Epithelial cell of esophagus (primary cell): Measurements from ENCODE around the gene ST7L.
A peak's percentile ranks its signal among the peaks of the same experiment; 100 is the strongest.

Experiments
- DNase-seq: peaks from one replicate; pipeline ENCODE4 v3.0.0; 2010; ENCODE audit warnings: low read depth
- H3K4me3 ChIP-seq: 2 replicates; pipeline ENCODE4 v1.5.1; 2011; ENCODE audit warnings: mild to moderate bottlenecking, low read length, control low read depth
- TF ChIP-seq, protein P1 (sequence below): IDR thresholded peaks from 2 replicates; pipeline ENCODE4 v1.5.1; 2011; ENCODE audit warnings: low read depth, mild to moderate bottlenecking, low read length, control low read depth, inconsistent platforms; ENCODE audit not compliant: insufficient read depth; ENCODE audit errors: missing control alignments

ST7L gene

DNA sequence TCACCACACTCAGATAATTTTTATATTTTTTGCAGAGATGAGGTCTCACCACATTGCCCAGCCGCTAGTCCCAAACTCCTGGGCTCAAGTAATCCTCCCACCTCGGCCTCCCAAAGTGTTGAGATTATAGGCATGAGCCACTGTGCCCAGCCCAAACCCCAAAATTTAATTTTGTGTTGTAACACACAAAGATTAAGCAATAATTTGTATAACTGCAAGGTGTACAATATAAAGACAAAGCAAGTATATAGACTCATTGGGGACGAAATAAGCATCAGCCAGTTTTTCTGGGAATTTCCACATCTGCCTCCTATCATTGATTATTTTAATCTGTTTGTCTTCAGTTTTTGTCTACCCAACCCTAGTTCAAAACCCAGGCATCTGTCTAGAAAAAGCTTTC, 42.7 kb downstream of the ST7L start:
- no peak overlapping the region for H3K4me3 ChIP-seq
- TF ChIP-seq, protein P1, sequence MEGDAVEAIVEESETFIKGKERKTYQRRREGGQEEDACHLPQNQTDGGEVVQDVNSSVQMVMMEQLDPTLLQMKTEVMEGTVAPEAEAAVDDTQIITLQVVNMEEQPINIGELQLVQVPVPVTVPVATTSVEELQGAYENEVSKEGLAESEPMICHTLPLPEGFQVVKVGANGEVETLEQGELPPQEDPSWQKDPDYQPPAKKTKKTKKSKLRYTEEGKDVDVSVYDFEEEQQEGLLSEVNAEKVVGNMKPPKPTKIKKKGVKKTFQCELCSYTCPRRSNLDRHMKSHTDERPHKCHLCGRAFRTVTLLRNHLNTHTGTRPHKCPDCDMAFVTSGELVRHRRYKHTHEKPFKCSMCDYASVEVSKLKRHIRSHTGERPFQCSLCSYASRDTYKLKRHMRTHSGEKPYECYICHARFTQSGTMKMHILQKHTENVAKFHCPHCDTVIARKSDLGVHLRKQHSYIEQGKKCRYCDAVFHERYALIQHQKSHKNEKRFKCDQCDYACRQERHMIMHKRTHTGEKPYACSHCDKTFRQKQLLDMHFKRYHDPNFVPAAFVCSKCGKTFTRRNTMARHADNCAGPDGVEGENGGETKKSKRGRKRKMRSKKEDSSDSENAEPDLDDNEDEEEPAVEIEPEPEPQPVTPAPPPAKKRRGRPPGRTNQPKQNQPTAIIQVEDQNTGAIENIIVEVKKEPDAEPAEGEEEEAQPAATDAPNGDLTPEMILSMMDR, result no peak

GRCh38 chr1:112575154-112575804, 43.7 kb downstream of the ST7L start:
- DNase-seq, result peak; percentile 78
- no peak overlapping the region for H3K4me3 ChIP-seq
- TF ChIP-seq, protein P1, result no peak

More for the DNA sequence above, 42.7 kb downstream of the ST7L start:
- no peak for DNase-seq

DNA sequence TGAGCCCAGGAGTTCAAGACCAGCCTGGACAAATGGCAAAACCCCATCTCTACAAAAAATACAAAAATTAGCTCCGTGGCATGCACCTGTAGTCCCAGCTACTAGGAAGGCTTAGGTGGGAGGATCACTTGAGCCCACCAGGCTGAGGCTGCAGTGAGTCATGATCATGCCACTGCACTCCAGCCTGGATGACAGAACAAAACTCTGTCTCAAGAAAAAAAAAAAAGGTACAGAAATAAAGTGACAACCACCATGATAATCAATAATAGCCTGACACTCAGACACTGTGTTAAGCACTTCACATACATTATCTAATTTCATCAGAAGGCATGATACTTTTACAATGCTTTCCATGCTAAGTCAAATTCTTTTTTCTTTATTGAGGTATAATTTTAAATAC, 53.1 kb downstream of the ST7L start:
- H3K4me3 ChIP-seq, result no peak overlapping the region
- DNase-seq, result no peak
- TF ChIP-seq, protein P1, result no peak

DNA sequence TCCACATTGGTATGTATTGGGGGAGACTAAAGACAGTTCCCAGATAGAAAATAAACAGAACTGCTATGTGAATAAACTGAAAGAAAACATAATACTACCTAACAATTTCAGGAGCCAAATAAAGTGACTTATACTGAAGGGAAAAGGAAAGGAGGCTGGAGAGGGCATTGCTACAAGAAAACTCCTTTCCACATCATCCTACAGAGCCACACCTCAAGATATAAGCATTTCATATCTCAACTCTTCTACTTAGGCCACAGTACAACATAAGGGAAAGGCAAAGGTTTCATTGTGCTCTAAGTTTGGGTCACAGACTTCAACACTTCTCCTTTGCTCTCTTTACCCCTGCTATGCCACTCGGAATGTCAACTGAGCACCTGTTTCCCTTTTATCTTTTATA, 54.9 kb downstream of the ST7L start:
- TF ChIP-seq, protein P1, result no peak
- no peak overlapping the region for H3K4me3 ChIP-seq
- no peak for DNase-seq

DNA sequence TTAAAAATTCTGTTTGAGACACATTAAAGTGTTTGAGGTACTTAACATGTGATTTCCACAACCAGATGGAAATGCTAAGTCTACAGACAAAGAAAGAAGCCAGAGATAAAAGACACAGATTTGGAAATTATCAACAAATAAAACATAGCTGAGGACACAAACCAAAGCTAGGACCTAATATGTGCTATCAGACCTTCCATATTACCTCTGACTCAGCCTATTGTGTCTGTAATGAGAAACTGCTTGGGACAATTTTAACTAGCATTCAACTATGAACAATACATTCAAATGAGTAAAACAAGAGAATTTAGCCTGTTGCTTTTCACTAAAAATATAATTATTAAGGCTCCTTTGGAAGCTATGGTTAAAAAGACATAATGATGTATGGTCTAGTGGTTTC, 55.6 kb downstream of the ST7L start:
- TF ChIP-seq, protein P1, result no peak
- no peak overlapping the region for H3K4me3 ChIP-seq
- no peak for DNase-seq

DNA sequence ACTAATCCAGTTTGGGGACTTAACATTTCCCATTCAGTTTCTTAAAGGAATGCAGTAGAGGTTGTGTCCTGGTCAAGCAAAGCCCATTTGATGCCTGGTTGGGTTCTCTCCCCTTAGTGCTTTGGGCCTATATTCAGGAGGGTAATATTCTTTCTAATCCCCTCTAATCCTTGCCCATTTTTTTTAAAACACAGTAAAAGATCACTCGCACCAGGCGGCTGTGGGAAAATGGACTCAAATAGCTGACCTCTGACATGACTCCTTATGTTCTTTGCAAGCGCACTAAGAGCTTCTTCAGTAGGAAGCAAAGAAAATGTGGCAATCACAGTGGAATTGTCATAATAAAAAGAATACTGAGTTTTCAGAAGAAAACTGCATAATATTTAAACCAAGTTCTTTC, 60.3 kb downstream of the ST7L start:
- no peak overlapping the region for H3K4me3 ChIP-seq
- DNase-seq, result no peak
- TF ChIP-seq, protein P1, result no peak

DNA sequence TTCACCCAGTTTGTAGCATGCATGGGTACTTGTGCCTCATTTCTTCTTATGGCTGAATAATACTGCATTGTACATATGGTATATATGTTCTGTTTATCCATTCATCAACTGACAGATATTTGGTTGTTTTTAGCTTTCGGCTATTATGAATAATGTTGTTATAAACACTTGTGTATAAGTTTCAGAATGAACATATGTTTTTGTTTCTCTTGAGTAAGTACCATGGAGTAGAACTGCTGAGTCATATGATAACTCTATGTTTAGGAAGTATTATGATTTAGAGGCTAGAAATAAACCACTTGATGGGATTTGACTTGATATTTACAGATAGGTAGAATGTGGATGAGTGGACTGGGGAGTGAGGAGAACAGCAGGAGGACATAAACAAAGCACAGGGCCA, 61.6 kb downstream of the ST7L start:
- TF ChIP-seq, protein P1, result no peak
- no peak overlapping the region for H3K4me3 ChIP-seq
- DNase-seq, result peak; percentile 5
